HG03565 (cell line): Measurements from ENCODE around the gene UBR3.
"Not testable (repeated sequence)": the region's sequence is repeated elsewhere in the genome, so short reads cannot be mapped to it uniquely, and the experiment has no call there.

ENCODE experiments used
- ATAC-seq: cut with Tn5 transposase; IDR thresholded peaks from one replicate; pipeline ENCODE4 v1.9.1; 2021; ENCODE audit warnings: mild to moderate bottlenecking, moderate library complexity; ENCODE audit not compliant: unreplicated experiment

Gene UBR3

GRCh38 chr2:170091436-170091835 is 264.2 kb downstream of the UBR3 start:
- no peak for ATAC-seq

- ATAC-seq: no peak
These were observed 265.3 kb downstream of the UBR3 start for GRCh38 chr2:170092436-170093060.

GRCh38 chr2:170095380-170095779 is 268.1 kb downstream of the UBR3 start:
- no peak for ATAC-seq

GRCh38 chr2:170098626-170099312 is 271.5 kb downstream of the UBR3 start:
- no peak for ATAC-seq

GRCh38 chr2:170101789-170102188 is 274.5 kb downstream of the UBR3 start:
- ATAC-seq: no peak

- no peak for ATAC-seq
These were observed 279.0 kb downstream of the UBR3 start for GRCh38 chr2:170106102-170106840.

- ATAC-seq: no peak
These were observed 286.1 kb downstream of the UBR3 start for GRCh38 chr2:170113168-170113894.

GRCh38 chr2:170115501-170116229 is 288.4 kb downstream of the UBR3 start:
- no peak for ATAC-seq

- ATAC-seq: no peak
These were observed 291.4 kb downstream of the UBR3 start for GRCh38 chr2:170118641-170119040.

- not testable (repeated sequence) for ATAC-seq
These were observed 292.1 kb downstream of the UBR3 start for GRCh38 chr2:170119326-170119725.

- ATAC-seq: no peak
These were observed 294.4 kb downstream of the UBR3 start for GRCh38 chr2:170121689-170122088.

GRCh38 chr2:170122883-170123547 is 295.8 kb downstream of the UBR3 start:
- ATAC-seq: no peak

- no peak for ATAC-seq
These were observed 296.3 kb downstream of the UBR3 start for GRCh38 chr2:170123593-170123992.

- not testable (repeated sequence) for ATAC-seq
These were observed 299.0 kb downstream of the UBR3 start for GRCh38 chr2:170126138-170126728.
